ENCODE data around the gene ARHGEF1. TPM values are rescaled to one million over a fixed set of nuclear protein-coding genes. Genes with fewer than 3 reads are reported as not detected.

Gene ARHGEF1
- polyA plus RNA-seq, 1 donor (not counting 4 experiments of a cell fraction or from before 2014, with no cell fraction given): 30.5 TPM

DNA sequence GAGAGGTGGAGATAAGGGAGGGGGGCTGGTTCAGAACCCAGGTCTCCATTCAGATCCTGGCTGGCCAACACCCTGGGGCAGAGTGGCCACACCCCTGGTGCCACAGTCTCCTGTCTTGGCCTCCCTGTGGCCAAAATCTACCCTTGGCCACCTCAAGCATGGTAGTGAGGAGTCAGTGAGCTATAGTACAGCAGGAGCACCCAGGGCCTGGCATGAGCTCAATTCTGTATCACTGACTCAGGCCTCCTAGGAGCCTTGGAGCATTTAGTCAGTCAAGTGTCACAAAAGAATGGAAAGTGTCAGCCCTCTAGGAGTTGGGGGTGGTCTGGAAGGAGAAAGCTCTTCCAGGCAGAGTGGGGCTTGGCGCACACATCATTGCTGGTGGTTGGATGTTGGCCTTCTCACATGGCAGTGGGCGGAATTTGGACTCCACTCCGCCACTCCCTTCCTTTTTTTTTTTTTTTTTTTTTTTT, 12.5 kb upstream of the ARHGEF1 start:
- DNase-seq (ENCODE audit: low read depth, low spot score) (no peak), FAIRE-seq (no peak)
- no peak overlapping the region for H3K4me3 ChIP-seq (ENCODE audit: control insufficient read depth in 2 of 3, extremely low read depth in 1 of 3, insufficient read depth in 2 of 3, low read depth in 1 of 3, low read length in 3 of 3)
- peaks cover 26% of the 10 kb centered on the region for H3K79me2 ChIP-seq (ENCODE audit: control insufficient read depth, insufficient read depth, low read length)
- H3K9me3 ChIP-seq (ENCODE audit: control insufficient read depth, low read depth, low read length): no peaks in the 10 kb centered on the region
- H3K4me2 ChIP-seq (ENCODE audit: control insufficient read depth, extremely low read depth, insufficient read depth, low read depth, low read length): no peak overlapping the region
- no peak for TF ChIP-seq EZH2 (IDR thresholded peaks at IDR 0.05; ENCODE audit: low read length)
- TF ChIP-seq, protein P1, sequence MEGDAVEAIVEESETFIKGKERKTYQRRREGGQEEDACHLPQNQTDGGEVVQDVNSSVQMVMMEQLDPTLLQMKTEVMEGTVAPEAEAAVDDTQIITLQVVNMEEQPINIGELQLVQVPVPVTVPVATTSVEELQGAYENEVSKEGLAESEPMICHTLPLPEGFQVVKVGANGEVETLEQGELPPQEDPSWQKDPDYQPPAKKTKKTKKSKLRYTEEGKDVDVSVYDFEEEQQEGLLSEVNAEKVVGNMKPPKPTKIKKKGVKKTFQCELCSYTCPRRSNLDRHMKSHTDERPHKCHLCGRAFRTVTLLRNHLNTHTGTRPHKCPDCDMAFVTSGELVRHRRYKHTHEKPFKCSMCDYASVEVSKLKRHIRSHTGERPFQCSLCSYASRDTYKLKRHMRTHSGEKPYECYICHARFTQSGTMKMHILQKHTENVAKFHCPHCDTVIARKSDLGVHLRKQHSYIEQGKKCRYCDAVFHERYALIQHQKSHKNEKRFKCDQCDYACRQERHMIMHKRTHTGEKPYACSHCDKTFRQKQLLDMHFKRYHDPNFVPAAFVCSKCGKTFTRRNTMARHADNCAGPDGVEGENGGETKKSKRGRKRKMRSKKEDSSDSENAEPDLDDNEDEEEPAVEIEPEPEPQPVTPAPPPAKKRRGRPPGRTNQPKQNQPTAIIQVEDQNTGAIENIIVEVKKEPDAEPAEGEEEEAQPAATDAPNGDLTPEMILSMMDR (optimal IDR thresholded peaks at IDR 0.05 in 1 of 3, IDR thresholded peaks at IDR 0.05 in 1 of 3, conservative IDR thresholded peaks at IDR 0.05 in 1 of 3; ENCODE audit: extremely low read depth in 1 of 3, insufficient read depth in 2 of 3, low read length in 3 of 3): no peak
- peaks cover 38 to 41% of the 10 kb centered on the region in 2 experiments for H3K36me3 ChIP-seq (ENCODE audit: control insufficient read depth in 2 of 2, extremely low read depth in 1 of 2, insufficient read depth in 2 of 2, low read length in 2 of 2)
- peaks cover 48% of the 10 kb centered on the region for H4K20me1 ChIP-seq (ENCODE audit: control insufficient read depth, extremely low read depth, insufficient read depth, low read length)
- H3K9me1 ChIP-seq (ENCODE audit: control insufficient read depth, extremely low read depth, insufficient read depth, low read length): no peaks in the 10 kb centered on the region
- H2AFZ ChIP-seq (ENCODE audit: control insufficient read depth, low read length): no peak overlapping the region
- no peak overlapping the region for H3K27ac ChIP-seq (ENCODE audit: control insufficient read depth, insufficient read depth, low read length)
- no peaks in the 10 kb centered on the region for H3K27me3 ChIP-seq (ENCODE audit: control insufficient read depth, extremely low read depth, insufficient read depth, low read length)
- H3K4me1 ChIP-seq (ENCODE audit: control insufficient read depth, extremely low read depth, insufficient read depth, low read length): no peaks in the 10 kb centered on the region
- no peak overlapping the region for H3K9ac ChIP-seq (ENCODE audit: control insufficient read depth, extremely low read depth, insufficient read depth, low read length)
- dilution Hi-C loops (cut with MboI; ENCODE audit: extremely low pct_ligation_motif_present, low sequenced_read_pairs): no loop called here

DNA sequence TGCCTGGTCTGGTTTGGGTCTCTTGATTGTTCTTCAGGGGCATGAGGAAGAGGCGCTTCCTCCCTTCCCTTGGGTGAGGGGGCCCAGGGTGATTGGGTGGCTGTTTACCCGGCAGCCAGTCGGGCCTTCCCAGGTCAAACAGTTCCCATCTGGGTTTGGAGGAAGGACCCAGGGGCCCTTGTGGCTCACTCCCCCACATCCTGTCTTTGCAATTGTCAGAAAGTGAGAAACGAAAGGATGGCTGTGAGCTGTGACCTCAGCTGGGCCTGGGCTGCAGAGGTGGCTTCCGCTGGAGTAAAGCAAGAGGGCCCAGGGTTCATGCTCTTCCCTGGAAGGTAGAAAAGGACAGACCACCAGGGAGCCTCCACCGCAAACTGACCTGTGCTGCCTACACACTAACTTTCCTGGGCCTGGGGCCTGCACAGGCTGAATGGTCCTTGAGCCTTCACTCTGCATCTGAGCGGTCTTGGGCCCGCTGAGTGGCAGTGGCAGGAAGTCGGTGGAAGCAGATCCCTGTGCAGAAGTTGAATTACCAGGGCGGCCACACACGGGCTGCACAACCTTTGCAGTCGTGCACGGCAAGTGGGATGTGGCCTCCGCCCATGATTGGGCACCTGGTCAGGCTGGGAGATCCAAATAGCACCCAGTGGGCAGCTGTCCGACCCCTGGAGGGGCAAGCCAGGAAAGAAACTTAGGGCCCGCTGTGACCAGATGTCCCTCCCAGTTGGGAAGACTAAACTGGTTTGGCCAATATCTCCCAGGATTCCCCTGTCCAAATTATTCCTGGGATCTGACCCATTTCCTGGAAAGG, 11.2 kb upstream of the ARHGEF1 start:
- no peak overlapping the region for H3K4me2 ChIP-seq (ENCODE audit: control insufficient read depth, extremely low read depth, insufficient read depth, low read depth, low read length)
- H3K27me3 ChIP-seq (ENCODE audit: control insufficient read depth, extremely low read depth, insufficient read depth, low read length): no peaks in the 10 kb centered on the region
- H3K9me3 ChIP-seq (ENCODE audit: control insufficient read depth, low read depth, low read length): no peaks in the 10 kb centered on the region
- no peaks in the 10 kb centered on the region for H3K9me1 ChIP-seq (ENCODE audit: control insufficient read depth, extremely low read depth, insufficient read depth, low read length)
- H3K79me2 ChIP-seq (ENCODE audit: control insufficient read depth, insufficient read depth, low read length): peaks cover 18% of the 10 kb centered on the region
- H4K20me1 ChIP-seq (ENCODE audit: control insufficient read depth, extremely low read depth, insufficient read depth, low read length): peaks cover 47% of the 10 kb centered on the region
- dilution Hi-C loops (cut with MboI; ENCODE audit: extremely low pct_ligation_motif_present, low sequenced_read_pairs): no loop called here
- no peak overlapping the region for H3K27ac ChIP-seq (ENCODE audit: control insufficient read depth, insufficient read depth, low read length)
- no peak overlapping the region for H2AFZ ChIP-seq (ENCODE audit: control insufficient read depth, low read length)
- FAIRE-seq (no peak), DNase-seq (ENCODE audit: low read depth, low spot score) (no peak)
- H3K9ac ChIP-seq (ENCODE audit: control insufficient read depth, extremely low read depth, insufficient read depth, low read length): no peak overlapping the region
- no peak overlapping the region for H3K4me3 ChIP-seq (ENCODE audit: control insufficient read depth in 2 of 3, extremely low read depth in 1 of 3, insufficient read depth in 2 of 3, low read depth in 1 of 3, low read length in 3 of 3)
- no peak for TF ChIP-seq EZH2 (IDR thresholded peaks at IDR 0.05; ENCODE audit: low read length)
- TF ChIP-seq, protein P1 (optimal IDR thresholded peaks at IDR 0.05 in 1 of 3, IDR thresholded peaks at IDR 0.05 in 1 of 3, conservative IDR thresholded peaks at IDR 0.05 in 1 of 3; ENCODE audit: extremely low read depth in 1 of 3, insufficient read depth in 2 of 3, low read length in 3 of 3): no peak
- H3K4me1 ChIP-seq (ENCODE audit: control insufficient read depth, extremely low read depth, insufficient read depth, low read length): no peaks in the 10 kb centered on the region
- H3K36me3 ChIP-seq (ENCODE audit: control insufficient read depth in 2 of 2, extremely low read depth in 1 of 2, insufficient read depth in 2 of 2, low read length in 2 of 2): peaks cover 32 to 36% of the 10 kb centered on the region in 2 experiments
